Keratinocyte (primary cell): ENCODE measurements around the gene ZNF724. TPM values are rescaled to one million over a fixed set of nuclear protein-coding genes. Genes with fewer than 3 reads are reported as not detected.

Source experiments
- DNase-seq: peaks from one replicate; pipeline ENCODE4 v3.0.0-alpha.2; 2011; ENCODE audit warnings: low read depth, missing footprints, low spot score
- FAIRE-seq: peaks from 2 replicates; lab custom pipeline; 2011; peaks lifted over from hg19 to GRCh38; lab: Jason Lieb, UNC
- H2AFZ ChIP-seq: 2 replicates; pipeline ENCODE4 v1.6.0; 2012; ENCODE audit warnings: low read length, control low read depth, inconsistent platforms; ENCODE audit not compliant: control insufficient read depth
- H3K27ac ChIP-seq: 2 replicates; pipeline ENCODE4 v1.5.1; 2011; ENCODE audit warnings: low read length; ENCODE audit not compliant: control insufficient read depth, insufficient read depth
- H3K27me3 ChIP-seq: 3 replicates; pipeline ENCODE4 v1.6.0; 2011; ENCODE audit warnings: low read length; ENCODE audit not compliant: control insufficient read depth, insufficient read depth; ENCODE audit errors: extremely low read depth
- H3K36me3 ChIP-seq, 2 experiments: 2 replicates in 1 of 2; 3 replicates in 1 of 2; pipeline ENCODE4 v1.5.1; 2011; ENCODE audit warnings: low read length in 2 of 2, mild to moderate bottlenecking in 1 of 2; ENCODE audit not compliant: control insufficient read depth in 2 of 2, insufficient read depth in 2 of 2; ENCODE audit errors: extremely low read depth in 1 of 2
- H3K4me1 ChIP-seq: 3 replicates; pipeline ENCODE4 v1.5.1; 2011; ENCODE audit warnings: low read length; ENCODE audit not compliant: control insufficient read depth, insufficient read depth; ENCODE audit errors: extremely low read depth
- H3K4me2 ChIP-seq: 3 replicates; pipeline ENCODE4 v1.6.0; 2011; ENCODE audit warnings: low read depth, low read length; ENCODE audit not compliant: control insufficient read depth, insufficient read depth; ENCODE audit errors: extremely low read depth
- H3K4me3 ChIP-seq, 3 experiments: fragments of 200-600 bp in 1 of 3; sonication (generic) in 1 of 3; 2 replicates in 2 of 3; 3 replicates in 1 of 3; pipeline ENCODE4 v1.5.1; 2011 to 2016; ENCODE audit warnings: low read length in 3 of 3, mild to moderate bottlenecking in 3 of 3, control low read depth in 2 of 3, inconsistent platforms in 1 of 3, low read depth in 1 of 3, mixed read lengths in 1 of 3, mixed run types in 1 of 3, moderate library complexity in 1 of 3; ENCODE audit not compliant: control insufficient read depth in 2 of 3, insufficient read depth in 2 of 3; ENCODE audit errors: extremely low read depth in 1 of 3
- H3K79me2 ChIP-seq: 2 replicates; pipeline ENCODE4 v1.6.0; 2012; ENCODE audit warnings: low read length; ENCODE audit not compliant: control insufficient read depth, insufficient read depth
- H3K9ac ChIP-seq: 3 replicates; pipeline ENCODE4 v1.6.0; 2011; ENCODE audit warnings: low read length; ENCODE audit not compliant: control insufficient read depth, insufficient read depth; ENCODE audit errors: extremely low read depth
- H3K9me1 ChIP-seq: 3 replicates; pipeline ENCODE4 v1.6.0; 2011; ENCODE audit warnings: low read length; ENCODE audit not compliant: control insufficient read depth, insufficient read depth; ENCODE audit errors: extremely low read depth
- H3K9me3 ChIP-seq: 2 replicates; pipeline ENCODE4 v1.5.1; 2012; ENCODE audit warnings: low read depth, low read length; ENCODE audit not compliant: control insufficient read depth
- H4K20me1 ChIP-seq: 3 replicates; pipeline ENCODE4 v1.6.0; 2011; ENCODE audit warnings: low read length; ENCODE audit not compliant: control insufficient read depth, insufficient read depth; ENCODE audit errors: extremely low read depth
- CTCF ChIP-seq, 3 experiments: IDR thresholded peaks in 1 of 3; conservative IDR thresholded peaks in 1 of 3; optimal IDR thresholded peaks in 1 of 3; 2 replicates in 2 of 3; 3 replicates in 1 of 3; pipeline versions ENCODE3 to v1.5.1; 2011; ENCODE audit warnings: low read length in 3 of 3, mild to moderate bottlenecking in 3 of 3, moderate library complexity in 2 of 3, control low read depth in 1 of 3, inconsistent platforms in 1 of 3; ENCODE audit not compliant: insufficient read depth in 2 of 3; ENCODE audit errors: extremely low read depth in 1 of 3
- EZH2 ChIP-seq: IDR thresholded peaks from one replicate; pipeline ENCODE4 v1.6.1; 2012; ENCODE audit warnings: inconsistent platforms, mild to moderate bottlenecking, low read length, moderate library complexity
- dilution Hi-C: fragments of 300-500 bp; cut with MboI; formaldehyde crosslinking; loops from one replicate; pipeline ENCODE4 v1.7.0; 2020; ENCODE audit warnings: low sequenced_read_pairs; ENCODE audit not compliant: extremely low pct_ligation_motif_present
- polyA plus RNA-seq, 5 experiments: library from polyadenylated mRNA; depleted of rRNA in 3 of 5; stranded (reverse) in 3 of 5; stranded (forward) in 1 of 5; unstranded in 1 of 5; fragments of >200 nt; gene quantifications; 1 replicate in 1 of 5; 2 replicates in 3 of 5; 3 replicates in 1 of 5; pipeline versions ENCODE4 v1.2.1 to v1.2.3, GENCODE V29; 2011 to 2012; ENCODE audit warnings: missing spikeins in 2 of 5, low read depth in 1 of 5, low replicate concordance in 1 of 5

ZNF724 gene
- polyA plus RNA-seq, 1 donor (not counting 4 experiments of a cell fraction or from before 2014, with no cell fraction given) = 2.6 TPM

- Histone ChIP-seq H3K4me1 (peaks cover 3% of the 10 kb centered on the region), H3K27ac (peak overlapping the region; percentile 72), H2AFZ (peak overlapping the region; percentile 100), H3K4me3 (peak overlapping the region; percentile 88 to 97 (median 89)), H3K27me3 (no peaks in the 10 kb centered on the region), H3K79me2 (no peaks in the 10 kb centered on the region), H3K36me3 (no peaks in the 10 kb centered on the region), H3K9ac (peak overlapping the region; percentile 86), H4K20me1 (no peaks in the 10 kb centered on the region), H3K9me1 (no peaks in the 10 kb centered on the region), H3K4me2 (peak overlapping the region; percentile 73), H3K9me3 (no peaks in the 10 kb centered on the region)
- TF ChIP-seq EZH2 (no peak), CTCF (optimal IDR thresholded peaks at IDR 0.05 in 1 of 3, IDR thresholded peaks at IDR 0.05 in 1 of 3, conservative IDR thresholded peaks at IDR 0.05 in 1 of 3; ENCODE audit: extremely low read depth in 1 of 3, insufficient read depth in 2 of 3, low read length in 3 of 3) (peak in 1 of 3 experiments; percentile 24)
- DNase-seq (no peak), FAIRE-seq (peak; percentile 91)
- dilution Hi-C loops = no loop called here
Measured at GRCh38 chr19:23273590-23274412, 23.6 kb upstream of the ZNF724 start.

GRCh38 chr19:23273022-23273589 is 22.9 kb upstream of the ZNF724 start:
- no peaks in the 10 kb centered on the region for H3K36me3 ChIP-seq
- peak overlapping the region; percentile 100 for H2AFZ ChIP-seq
- peak overlapping the region; percentile 73 for H3K4me2 ChIP-seq
- H4K20me1 ChIP-seq = no peaks in the 10 kb centered on the region
- peaks cover 3% of the 10 kb centered on the region for H3K4me1 ChIP-seq
- no peaks in the 10 kb centered on the region for H3K9me1 ChIP-seq
- H3K9ac ChIP-seq = peak overlapping the region; percentile 86
- H3K27ac ChIP-seq = peak overlapping the region; percentile 72
- H3K4me3 ChIP-seq = peak overlapping the region; percentile 88 to 97 (median 89)
- TF ChIP-seq EZH2 (no peak), CTCF (optimal IDR thresholded peaks at IDR 0.05 in 1 of 3, IDR thresholded peaks at IDR 0.05 in 1 of 3, conservative IDR thresholded peaks at IDR 0.05 in 1 of 3; ENCODE audit: extremely low read depth in 1 of 3, insufficient read depth in 2 of 3, low read length in 3 of 3) (no peak)
- no peaks in the 10 kb centered on the region for H3K27me3 ChIP-seq
- no peaks in the 10 kb centered on the region for H3K9me3 ChIP-seq
- no peaks in the 10 kb centered on the region for H3K79me2 ChIP-seq
- no peak for FAIRE-seq
- no peak for DNase-seq
- dilution Hi-C loops = no loop called here
